Tibial artery (tissue), 4 donors: ENCODE measurements around the gene PARP8.

Experiments
- DNase-seq, 2 donors: peaks; one replicate each; pipeline ENCODE4 v3.0.0-alpha.2; 2019
- H3K27ac ChIP-seq, 2 donors: fragments of 200-600 bp; sonication (generic) in 1 of 2; 1 replicate in 1 of 2; 2 replicates in 1 of 2; pipeline ENCODE4 v1.5.1; 2018 to 2019; ENCODE audit warnings: mild to moderate bottlenecking in 1 of 2
- H3K27me3 ChIP-seq, 2 donors: fragments of 200-600 bp; sonication (generic) in 1 of 2; one replicate each; pipeline versions ENCODE4 v1.5.1 to v1.6.0; 2016 to 2019
- H3K36me3 ChIP-seq, 3 donors: fragments of 200-600 bp; sonication (generic) in 2 of 3; one replicate each; pipeline ENCODE4 v1.5.1; 2016 to 2019; ENCODE audit warnings: mild to moderate bottlenecking in 2 of 3
- H3K4me1 ChIP-seq, 4 donors: fragments of 200-600 bp; sonication (generic) in 2 of 4; 1 replicate in 3 of 4; 2 replicates in 1 of 4; pipeline ENCODE4 v1.5.1; 2016 to 2019
- H3K4me3 ChIP-seq, 2 donors: fragments of 200-600 bp; sonication (generic) in 1 of 2; 1 replicate in 1 of 2; 2 replicates in 1 of 2; pipeline ENCODE4 v1.5.1; 2018 to 2019; ENCODE audit warnings: mild to moderate bottlenecking in 2 of 2
- H3K9me3 ChIP-seq, 3 donors: fragments of 200-600 bp; sonication (generic) in 1 of 3; one replicate each; pipeline ENCODE4 v1.5.1; 2016 to 2019
- CTCF ChIP-seq, 2 experiments: fragments of 200-600 bp in 1 of 2; fragments of 450-650 bp in 1 of 2; IDR thresholded peaks; one replicate each; pipeline ENCODE4 v1.5.1; 2017 to 2019; ENCODE audit warnings: antibody characterized with exemption in 2 of 2, mild to moderate bottlenecking in 1 of 2, moderate library complexity in 1 of 2
- intact Hi-C: fragments of 100-400 bp; cut with DNase I; formaldehyde crosslinking; loops from one replicate; pipeline ENCODE4 v1.15.0; 2023; ENCODE audit warnings: low total_unique reads

The PARP8 gene

GRCh38 chr5:50888751-50889150 is 222.3 kb downstream of the PARP8 start:
- Histone ChIP-seq H3K27ac (no peak overlapping the region), H3K9me3 (no peaks in the 10 kb centered on the region), H3K27me3 (no peaks in the 10 kb centered on the region), H3K4me1 (no peaks in the 10 kb centered on the region), H3K36me3 (no peaks in the 10 kb centered on the region), H3K4me3 (no peak overlapping the region)
- intact Hi-C loops = no loop called here
- DNase-seq = no peak
- TF ChIP-seq CTCF (IDR thresholded peaks at IDR 0.05) = no peak

GRCh38 chr5:50889790-50890189 is 223.4 kb downstream of the PARP8 start:
- intact Hi-C loops = no loop called here
- H3K27ac ChIP-seq = no peak overlapping the region
- H3K4me3 ChIP-seq = no peak overlapping the region
- no peak for DNase-seq
- H3K4me1 ChIP-seq = no peaks in the 10 kb centered on the region
- no peak for TF ChIP-seq CTCF (IDR thresholded peaks at IDR 0.05)
- no peaks in the 10 kb centered on the region for H3K36me3 ChIP-seq
- no peaks in the 10 kb centered on the region for H3K27me3 ChIP-seq
- no peaks in the 10 kb centered on the region for H3K9me3 ChIP-seq
